Pulmonary artery endothelial cell (primary cell): Measurements from ENCODE around the gene CUEDC2. TPM values are rescaled to one million over a fixed set of nuclear protein-coding genes. Genes with fewer than 3 reads are reported as not detected.

Experiments used
- DNase-seq: peaks from one replicate; pipeline ENCODE4 v3.0.0-alpha.2; 2011; ENCODE audit warnings: low read depth, low spot score
- total RNA-seq: library from RNA; depleted of rRNA; stranded (reverse); fragments of >200 nt; gene quantifications from 2 replicates; pipeline ENCODE4 v1.2.3, GENCODE V29; 2014

The CUEDC2 gene
- total RNA-seq, 1 donor from 2014 or later = 55.8 TPM

DNA sequence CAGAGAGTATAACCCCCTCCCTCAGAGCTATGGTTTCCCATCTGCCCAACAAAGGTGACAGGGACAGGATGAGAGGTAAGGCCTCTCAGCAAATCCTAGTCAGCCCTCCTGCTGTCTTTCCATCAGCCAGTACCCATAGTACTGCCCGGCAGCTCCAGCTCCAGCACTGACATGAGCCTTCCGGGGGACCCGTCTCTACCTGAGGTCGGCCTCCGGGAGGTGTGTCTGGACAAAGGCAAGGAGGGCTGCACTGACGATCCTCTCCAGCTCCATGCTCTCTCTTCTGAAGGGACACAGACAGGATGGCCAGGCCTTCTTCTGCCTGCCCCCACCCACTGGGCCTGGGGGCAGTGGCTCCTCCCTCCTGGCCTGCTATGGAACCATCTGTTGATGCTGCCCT, 7.5 kb downstream of the CUEDC2 start:
- no peak for DNase-seq

DNA sequence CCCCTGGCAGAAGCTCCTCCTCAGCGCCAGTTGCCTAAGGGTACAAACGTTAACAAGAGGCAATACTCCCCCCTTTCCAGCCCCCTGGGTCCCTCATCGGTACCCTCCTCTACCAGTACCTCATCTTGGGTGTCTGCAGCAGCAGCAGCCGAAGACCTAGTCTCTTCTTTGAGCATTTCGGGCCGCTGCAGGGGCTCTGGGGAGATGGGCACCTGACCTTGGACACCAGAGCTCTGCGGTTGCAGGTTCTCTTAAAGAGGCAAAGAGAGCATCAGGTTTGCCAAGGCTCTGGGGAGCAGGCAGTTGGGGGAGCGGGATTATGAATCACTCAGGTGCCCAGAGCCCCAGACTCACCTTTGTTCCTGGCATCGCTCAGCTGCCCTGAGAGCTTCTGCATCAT, 8.2 kb downstream of the CUEDC2 start:
- no peak for DNase-seq

DNA sequence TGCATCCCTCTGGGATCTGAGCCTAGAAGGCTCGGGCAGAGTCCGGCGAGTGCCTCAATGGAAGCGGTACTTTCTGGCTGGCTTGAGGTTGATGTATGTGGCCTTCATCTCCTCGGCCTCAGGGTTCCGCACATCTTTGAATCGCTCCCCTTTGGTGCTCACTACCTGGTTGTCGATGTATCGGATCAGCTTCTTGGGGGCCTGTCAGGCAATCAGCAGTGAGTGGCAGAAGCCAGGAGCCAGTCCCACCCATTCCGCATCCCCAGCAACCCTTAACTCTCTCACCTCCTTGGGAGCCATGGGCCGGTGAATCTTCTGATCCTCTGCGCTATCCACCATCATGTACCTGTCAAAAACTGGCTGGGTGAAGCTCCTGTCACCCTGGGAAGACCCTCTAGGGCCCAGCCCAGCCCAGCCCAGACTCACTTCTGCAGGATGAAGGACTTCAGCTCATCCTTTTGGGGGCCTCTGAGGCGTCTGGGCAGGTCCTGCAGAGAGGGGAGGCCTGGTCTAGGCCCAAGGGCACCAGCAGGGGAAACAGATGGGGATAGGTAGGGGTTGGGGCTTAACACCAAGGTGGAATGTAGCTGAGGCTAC, 8.9 kb downstream of the CUEDC2 start:
- DNase-seq = no peak

DNA sequence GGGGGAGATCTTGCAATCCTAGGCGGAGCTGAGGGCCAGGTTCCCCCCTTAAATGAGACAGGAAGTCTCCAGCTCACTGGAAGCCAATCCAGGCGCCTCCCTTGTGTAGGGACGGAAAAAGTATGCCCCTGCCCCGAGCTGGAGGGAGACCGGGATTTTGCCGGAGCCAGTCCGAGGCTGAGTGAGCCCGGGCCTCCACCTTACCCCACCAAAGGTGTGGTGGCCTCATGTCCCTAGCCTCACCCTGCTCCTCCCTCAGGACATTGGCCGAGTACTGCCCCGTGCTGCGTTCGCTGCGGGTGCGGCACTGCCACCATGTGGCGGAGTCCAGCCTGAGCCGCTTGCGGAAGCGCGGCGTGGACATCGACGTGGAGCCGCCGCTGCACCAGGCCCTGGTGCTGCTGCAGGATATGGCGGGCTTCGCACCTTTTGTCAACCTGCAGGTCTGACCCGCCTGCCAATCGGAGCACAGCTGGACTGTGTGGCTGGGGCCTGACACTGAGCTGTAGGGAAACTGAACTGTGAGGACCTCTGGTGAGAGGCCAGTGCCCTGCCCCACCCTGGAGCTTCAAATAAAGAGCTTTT, 9.7 kb downstream of the CUEDC2 start:
- DNase-seq = no peak

DNA sequence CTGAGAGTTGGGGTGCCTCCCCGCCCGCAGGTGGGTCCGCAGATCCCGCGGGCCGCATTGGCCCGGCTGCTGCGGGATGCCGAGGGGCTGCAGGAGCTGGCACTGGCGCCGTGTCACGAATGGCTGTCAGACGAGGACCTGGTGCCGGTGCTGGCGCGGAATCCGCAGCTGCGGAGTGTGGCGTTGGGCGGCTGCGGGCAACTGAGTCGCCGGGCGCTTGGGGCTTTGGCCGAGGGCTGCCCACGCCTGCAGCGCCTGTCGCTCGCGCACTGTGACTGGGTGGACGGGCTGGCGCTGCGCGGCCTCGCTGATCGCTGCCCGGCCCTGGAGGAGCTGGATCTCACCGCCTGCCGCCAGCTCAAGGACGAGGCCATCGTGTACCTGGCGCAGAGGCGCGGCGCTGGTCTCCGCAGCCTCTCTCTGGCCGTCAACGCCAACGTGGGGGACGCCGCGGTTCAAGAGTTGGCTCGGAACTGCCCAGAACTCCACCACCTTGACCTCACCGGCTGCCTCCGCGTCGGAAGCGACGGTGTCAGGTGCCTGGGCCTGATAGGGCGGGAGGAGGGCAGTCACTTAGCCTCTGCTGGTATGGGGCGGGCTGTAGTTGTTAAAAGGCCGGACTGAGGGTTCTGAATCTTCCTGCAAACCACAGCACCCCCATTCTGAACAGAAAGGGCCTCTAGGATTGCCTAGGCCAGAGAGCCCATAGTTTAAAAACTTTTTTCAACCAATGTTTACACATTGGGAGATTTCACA, 10.4 kb downstream of the CUEDC2 start:
- no peak for DNase-seq

DNA sequence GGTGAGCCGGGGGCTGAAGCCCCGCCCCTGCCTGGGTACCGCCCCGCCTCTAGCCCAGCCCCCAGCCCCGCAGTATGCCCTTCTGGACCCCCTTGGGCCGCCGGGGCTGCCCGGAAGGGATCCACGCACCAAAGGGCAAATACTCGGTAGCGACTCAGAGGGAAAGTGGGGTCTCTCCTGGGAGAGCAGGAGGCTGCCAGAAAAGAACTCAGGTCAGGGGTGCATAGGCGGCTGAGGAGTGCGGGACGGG, 10.9 kb downstream of the CUEDC2 start:
- no peak for DNase-seq

DNA sequence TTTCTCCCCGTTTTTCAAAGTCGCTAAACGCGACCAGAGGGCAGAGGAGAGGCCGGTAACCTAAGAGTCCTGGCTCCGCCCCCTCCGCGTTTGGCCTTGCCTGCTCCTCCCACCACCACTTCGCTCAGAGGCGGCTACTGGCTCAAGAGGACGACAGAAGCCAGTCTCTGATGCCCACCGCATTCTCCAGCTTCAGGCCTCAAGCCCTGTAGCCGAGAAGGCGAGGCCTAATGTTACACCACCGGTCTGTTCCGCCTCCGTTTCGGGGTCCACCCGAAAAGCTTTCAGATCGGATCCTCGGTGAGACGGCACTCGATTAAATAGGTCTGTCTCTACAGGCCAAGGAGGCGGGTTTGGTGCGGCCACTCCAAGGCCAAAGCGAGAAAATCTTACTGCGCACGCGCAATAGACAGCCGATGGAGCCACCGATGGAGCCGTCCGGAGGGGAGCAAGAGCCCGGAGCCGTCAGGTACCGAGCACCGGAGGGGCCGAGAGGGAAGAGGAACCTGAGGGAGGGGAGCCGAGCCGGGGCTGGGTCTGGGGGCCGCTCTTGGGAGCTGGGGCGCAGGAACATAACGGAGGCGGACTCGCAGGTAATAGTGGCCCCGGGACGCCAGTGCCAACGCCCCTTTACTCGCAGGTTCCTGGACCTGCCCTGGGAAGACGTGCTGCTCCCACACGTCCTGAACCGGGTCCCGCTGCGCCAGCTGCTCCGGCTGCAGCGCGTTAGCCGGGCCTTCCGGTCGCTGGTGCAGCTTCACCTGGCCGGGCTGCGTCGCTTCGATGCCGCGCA, 11.5 kb downstream of the CUEDC2 start, which contains the start of gene FBXL15:
Gene FBXL15, plus strand, starts transcription at position 123 of the 793 bp plus-strand sequence. Its CDS starts 294 bp downstream, at position 417.
- DNase-seq = peak; percentile 79

DNA sequence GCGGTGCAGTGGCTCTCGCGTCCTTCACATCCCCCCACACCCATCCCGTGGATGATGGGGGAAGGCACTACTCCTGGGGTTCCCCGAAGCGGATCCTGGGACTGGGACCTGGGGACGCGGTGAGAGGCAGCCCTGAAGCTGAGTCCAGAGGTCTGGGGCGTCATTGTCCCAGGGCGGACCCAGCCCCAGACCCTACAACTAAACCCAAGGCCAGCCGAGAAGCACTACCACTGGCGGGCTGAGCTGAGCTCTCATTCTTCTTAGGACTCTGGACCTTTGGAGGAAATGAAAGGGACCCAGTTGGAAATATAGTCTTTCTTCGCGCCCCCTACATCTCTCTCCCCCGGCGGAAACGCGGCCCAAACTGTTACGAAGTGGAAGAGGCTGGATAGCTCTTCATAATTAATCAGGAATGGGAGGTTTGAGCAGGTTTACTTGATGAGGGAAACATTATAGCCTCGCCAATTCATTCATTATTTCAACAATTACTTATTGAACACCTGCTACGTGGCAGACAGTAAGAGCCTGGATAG, 12.1 kb downstream of the CUEDC2 start:
- DNase-seq = no peak

DNA sequence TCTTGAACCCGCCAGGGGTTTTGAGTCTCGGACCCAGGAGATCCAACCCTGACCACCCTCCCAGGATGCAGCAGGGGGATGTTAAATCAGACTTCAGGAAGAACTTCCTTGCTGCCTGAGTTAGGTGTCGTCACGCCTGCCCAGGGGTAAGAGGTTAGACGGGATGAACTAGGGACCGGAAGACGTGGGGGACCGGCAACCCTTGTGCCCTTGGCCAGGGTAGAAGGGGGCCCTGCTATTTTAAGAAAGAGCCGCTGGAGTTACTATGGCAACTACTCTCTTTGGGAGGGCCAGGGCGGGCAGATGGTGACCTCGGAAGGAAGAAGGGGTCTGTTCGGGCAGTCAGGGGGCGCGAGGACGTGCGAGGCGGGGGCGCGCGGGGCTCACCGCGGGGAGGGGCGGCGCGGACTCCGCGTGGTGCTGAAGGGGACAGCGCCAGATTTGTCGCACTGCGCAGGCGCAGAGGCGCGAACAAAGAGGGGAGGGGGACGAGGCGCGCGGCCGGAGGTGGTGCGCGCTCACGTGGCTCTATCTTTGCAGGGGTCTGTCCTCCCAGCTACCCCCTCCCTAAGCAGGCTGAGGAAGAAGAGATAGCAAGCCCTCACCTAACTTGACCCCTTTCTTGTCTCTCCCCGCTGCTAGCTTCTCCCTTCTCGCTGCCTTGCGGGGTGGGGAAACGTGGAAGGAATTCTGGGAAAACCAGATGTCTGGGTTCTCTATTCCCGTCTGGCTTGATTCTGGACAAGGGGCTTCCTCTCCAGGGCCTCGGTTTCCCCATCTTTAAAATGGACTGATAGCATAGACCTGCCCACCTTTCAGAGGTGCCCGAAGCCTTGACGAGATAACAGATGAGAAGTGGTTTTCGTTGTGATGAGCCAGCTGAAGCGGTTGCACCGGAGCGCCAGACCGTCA, 12.8 kb downstream of the CUEDC2 start:
- DNase-seq = no peak

DNA sequence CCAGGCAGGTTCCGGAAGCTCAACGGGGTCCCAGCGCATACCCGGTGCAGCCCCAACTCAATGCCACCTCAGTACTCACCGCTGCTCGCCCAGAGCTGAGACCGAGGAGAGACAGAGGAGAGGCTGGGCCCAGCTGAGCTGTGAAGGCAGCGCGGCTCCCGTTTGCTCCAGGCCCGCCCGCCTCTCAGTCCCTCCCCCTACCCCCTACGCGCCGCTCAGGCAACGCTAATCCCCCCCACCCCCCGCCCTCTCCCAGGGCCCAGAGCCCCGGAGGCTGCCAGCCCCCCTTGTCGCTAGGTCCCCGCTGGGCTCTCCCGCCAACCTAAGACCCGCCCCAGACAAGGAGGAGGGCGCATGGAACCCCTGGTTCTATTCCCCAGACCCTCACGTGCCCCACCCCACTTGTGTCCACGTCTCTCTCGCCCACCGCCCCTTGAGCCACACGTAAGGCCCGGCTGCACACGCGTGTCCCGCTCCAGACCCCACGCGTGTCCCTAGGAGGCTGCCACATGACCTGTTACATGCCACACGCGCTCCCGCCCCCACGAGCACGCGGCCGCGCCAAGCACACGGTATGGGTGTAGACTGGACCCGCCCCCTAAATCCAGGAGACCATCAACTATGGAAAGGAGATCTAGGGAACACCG, 13.6 kb downstream of the CUEDC2 start, which contains the start of gene PSD:
Gene PSD, minus strand, starts transcription at position 164 of the 647 bp plus-strand sequence. CDS start 1,747 bp downstream, outside the sequence.
- DNase-seq = no peak

DNA sequence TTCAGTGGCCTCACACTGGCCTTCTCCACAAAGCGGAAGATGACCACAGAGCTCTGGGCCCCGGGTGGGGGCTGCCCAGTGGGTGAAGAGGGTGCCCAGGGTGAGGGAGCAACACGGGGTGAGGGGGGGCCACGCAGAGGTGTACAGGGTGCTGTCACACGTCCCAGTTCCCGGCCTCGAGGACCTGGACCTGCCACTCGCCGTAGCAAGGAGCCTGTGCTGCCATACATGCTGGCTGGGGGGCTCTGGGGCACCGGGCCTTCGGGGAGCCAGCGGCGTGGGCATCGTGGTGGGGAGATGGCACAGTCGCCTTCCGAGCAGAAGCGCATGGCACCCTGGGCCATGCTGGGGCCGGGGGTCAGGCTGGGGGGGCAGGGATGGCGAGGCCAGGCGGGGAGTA, 15.7 kb downstream of the CUEDC2 start:
- DNase-seq = no peak

DNA sequence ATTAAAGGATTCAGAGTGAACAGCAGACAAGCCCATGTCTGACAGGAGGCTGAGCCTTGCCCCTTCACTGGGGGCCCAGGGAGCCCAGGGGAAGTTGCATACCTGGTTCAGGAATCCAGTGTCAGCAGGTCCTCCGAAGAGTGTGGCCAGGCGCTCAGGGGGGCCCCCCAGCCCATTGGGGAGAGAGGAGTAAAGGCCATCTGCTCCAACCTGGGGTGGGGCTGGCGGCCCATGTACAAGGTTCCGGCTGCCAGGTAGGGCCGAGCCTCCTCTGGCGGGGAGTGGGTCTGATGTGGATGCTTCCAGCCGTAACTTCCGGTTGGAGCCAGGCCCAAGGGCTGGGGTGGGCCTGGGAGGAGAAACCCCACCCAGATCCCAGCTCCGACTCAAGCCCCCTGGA, 16.1 kb downstream of the CUEDC2 start:
- DNase-seq = no peak

DNA sequence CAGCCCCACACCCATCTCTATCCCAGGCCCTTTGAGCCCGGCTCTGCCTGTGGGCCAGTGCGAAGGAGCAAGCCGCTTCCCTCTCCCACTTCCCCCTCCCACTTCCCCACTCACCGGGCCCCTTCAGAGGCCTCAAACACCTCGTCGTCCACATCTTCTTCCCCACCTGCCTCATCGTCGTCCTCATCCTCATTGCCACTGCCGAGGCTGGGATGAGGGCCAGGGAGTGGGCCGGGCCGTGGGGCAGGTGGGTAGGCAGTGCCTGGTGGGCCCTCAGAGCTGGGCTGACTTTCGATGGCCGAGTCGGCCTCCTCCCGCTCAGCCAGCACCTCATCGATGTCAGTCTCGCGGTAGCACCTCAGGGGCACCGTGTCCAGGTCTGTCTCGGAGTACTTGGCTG, 17.6 kb downstream of the CUEDC2 start:
- no peak for DNase-seq

DNA sequence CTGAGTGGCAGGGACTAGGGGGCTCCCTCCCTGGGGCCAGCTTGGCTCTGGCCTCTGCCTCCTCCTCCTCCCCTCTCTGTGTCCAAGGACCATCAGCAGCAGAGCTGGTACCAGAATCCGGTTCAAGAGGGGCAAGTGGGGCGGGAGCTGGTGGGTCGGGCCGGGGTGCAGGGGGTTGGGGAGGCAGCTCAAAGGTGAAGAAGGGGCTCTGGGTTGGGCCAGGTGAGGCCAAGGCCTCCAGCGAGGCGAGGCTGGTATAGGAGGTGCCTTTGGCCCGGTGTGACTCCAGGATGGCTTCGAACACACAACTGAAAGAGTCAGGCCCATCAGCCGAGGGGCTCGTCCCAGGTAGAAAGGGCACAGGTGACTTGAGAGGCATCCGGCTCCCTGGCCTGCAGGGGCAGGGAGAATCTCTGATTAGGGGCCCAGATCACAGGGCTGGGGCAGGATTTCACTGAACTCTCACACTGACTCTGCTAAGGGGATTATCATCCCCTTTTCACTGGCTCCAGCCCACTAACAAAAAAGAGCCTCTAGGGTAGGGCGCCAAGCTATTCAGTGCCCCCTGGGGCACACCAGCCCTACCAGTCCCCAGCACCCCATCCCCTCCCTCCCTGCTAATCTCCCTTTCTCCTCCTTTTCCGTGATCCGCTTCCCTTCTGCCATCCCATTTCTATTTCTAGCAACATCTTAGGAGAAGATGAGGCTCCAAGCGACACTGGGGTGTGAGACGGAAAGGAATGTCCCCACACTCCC, 18.4 kb downstream of the CUEDC2 start:
- DNase-seq = no peak

DNA sequence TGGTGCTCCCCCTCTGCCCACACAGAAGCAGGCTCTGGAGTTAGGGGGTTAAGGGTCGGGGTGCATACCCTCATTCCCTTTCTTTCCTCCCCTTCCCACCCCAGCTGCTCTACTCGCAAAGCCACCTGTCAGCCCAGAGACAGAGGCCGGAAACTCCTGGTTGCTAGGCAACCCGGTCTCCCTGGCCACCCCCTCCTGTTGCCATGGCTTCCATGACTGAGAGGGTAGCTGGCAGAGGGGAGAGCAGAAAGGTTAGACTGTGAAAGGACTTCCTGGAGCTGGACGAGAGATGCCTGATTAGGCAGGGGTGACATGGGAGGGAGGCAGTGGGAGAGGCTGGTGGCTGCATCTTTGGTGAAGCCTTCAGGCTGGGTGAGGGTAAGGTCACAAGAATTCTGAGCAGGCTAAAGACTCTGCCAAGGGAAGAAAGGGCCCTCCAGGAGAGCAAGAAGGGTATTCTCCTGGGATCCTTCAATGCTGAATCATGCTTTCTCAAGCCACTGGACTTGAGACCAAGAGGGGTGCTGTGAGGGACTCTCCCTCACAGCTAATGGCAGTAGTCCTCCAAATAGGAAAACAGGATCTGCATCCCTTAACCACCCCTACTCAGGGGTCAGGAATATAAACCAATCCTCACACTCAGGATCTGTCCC, 19.2 kb downstream of the CUEDC2 start:
- no peak for DNase-seq

DNA sequence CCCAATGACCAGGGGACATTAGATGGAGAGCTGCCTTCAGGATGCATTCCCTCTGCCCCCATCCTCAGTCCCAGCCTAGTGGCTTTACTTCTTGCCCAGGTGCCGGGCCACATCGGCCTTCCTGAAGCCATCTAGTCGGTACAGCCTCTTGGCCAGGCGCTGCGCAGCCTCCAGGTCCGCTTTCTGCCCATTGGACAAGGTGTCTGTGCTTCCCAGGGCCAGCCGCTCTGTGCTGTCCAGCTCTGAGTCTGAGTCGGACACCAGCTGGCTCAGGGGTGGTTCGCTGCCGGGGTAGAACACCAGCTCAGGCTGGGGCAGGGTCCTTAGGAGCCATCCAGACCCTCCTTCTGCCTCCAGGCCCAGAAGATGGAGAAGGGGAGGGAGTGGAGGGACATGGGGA, 20.1 kb downstream of the CUEDC2 start:
- DNase-seq = no peak

DNA sequence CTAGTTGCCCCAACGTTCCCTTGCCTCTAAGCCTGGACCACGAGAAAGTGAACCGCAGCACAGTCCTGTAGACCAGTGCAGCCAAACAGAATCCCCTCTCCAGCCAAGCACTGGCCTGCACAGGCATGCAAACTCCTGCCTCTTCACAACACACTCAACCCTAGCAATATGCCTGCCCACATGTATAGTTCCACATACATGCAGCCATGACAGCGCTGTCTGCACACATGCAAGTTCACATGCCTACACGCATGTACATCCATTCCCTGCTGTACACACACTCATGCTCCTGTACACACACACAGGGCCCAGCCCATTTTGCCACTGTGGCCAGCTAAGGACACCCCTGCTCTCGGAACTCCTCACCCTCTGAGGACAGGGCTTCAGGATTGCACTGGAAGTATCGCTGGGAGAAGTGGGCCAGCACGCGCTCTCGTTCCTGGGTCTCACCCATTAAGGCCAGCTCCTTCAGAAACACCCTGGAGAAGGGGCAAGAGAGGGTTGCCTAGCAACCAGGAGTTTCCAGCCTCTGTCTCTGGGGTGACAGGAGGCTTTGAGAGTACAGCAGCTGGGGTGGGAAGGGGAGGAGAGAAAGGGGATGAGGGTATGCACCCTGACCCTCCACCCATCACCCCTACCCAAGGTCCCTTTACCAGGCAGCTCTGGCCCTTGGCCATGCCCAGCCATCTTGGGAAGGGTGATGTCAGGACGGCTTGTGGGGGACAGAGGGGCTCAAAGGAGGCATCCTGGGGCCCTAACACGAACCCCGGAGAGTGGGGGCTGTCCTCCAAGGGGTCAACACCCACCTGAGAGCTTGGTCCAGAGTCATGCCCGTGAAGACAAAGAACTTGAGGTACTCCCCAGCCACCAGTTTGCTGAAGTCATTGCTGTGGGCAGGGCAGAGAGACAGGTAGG, 20.8 kb downstream of the CUEDC2 start:
- DNase-seq = no peak
